Tibial nerve (tissue), 4 donors: Measurements from ENCODE around the gene FOXRED2.

Experiments used
- CTCF ChIP-seq, 5 experiments: fragments of 200-600 bp in 3 of 5; fragments of 450-650 bp in 2 of 5; sonication (generic) in 3 of 5; IDR thresholded peaks; one replicate each; pipeline ENCODE4 v1.5.1; 2016 to 2019; ENCODE audit warnings: antibody characterized with exemption in 5 of 5, mild to moderate bottlenecking in 3 of 5, moderate library complexity in 2 of 5
- EP300 ChIP-seq, 2 donors: sonication (generic); formaldehyde crosslinking; IDR thresholded peaks; one replicate each; pipeline ENCODE4 v1.6.1; 2017; ENCODE audit warnings: antibody characterized with exemption in 2 of 2, mild to moderate bottlenecking in 1 of 2
- POLR2A ChIP-seq, 2 donors: fragments of 450-650 bp; IDR thresholded peaks; one replicate each; pipeline ENCODE4 v1.6.1; 2017; ENCODE audit warnings: antibody characterized with exemption in 2 of 2, mild to moderate bottlenecking in 2 of 2, moderate library complexity in 2 of 2

- TF ChIP-seq POLR2A (IDR thresholded peaks at IDR 0.05), result no peak
- no peak for TF ChIP-seq CTCF (IDR thresholded peaks at IDR 0.05)
- TF ChIP-seq EP300 (IDR thresholded peaks at IDR 0.05), result no peak
These were observed 63.6 kb downstream of the FOXRED2 start for GRCh38 chr22:36443198-36443770.
